ENCODE measurements around the gene ADGRB2.

The ADGRB2 gene

DNA sequence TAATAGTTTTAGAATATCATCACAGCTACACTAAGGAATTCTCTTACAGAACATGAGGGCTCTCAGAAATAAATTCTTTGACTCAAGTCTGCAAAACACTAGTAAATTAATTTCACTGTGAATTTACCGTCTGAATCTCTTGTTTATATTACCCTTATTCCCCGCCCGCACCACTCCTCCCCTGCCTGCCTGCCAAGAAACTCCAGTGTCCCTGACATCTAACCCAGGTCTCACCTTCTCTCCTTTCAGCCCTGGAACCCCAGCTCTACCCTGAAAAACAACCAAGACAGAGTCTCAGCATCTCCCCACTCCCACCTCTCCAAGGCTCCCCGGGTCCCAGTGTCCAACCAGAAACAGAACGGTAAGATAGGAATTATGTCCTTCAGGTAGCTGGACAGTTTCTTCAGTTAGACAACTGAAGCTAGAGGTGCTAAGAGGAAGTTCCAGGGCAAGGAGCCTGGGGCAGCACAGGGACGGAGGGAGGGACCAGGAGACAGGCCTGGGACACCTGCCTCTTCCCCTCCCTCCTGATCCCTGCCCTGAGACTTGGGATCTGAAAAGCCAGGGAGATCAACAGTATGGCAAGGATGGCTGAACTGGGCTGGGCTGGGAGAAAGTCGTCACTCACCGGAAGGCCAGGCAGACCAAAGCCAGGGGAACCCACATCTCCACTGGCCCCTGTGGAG lies 75.8 kb downstream of the ADGRB2 start:
- H3K9me3 ChIP-seq (ENCODE audit: severe bottlenecking): no peaks in the 10 kb centered on the region
- no peaks in the 10 kb centered on the region for H3K36me3 ChIP-seq
- TF ChIP-seq, protein P1, sequence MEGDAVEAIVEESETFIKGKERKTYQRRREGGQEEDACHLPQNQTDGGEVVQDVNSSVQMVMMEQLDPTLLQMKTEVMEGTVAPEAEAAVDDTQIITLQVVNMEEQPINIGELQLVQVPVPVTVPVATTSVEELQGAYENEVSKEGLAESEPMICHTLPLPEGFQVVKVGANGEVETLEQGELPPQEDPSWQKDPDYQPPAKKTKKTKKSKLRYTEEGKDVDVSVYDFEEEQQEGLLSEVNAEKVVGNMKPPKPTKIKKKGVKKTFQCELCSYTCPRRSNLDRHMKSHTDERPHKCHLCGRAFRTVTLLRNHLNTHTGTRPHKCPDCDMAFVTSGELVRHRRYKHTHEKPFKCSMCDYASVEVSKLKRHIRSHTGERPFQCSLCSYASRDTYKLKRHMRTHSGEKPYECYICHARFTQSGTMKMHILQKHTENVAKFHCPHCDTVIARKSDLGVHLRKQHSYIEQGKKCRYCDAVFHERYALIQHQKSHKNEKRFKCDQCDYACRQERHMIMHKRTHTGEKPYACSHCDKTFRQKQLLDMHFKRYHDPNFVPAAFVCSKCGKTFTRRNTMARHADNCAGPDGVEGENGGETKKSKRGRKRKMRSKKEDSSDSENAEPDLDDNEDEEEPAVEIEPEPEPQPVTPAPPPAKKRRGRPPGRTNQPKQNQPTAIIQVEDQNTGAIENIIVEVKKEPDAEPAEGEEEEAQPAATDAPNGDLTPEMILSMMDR (IDR thresholded peaks at IDR 0.05; ENCODE audit: low read depth, low read length): no peak
- H3K4me3 ChIP-seq (ENCODE audit: low read depth, low read length): no peak overlapping the region
- no peak for DNase-seq
- no peak overlapping the region for H3K27ac ChIP-seq
- H3K27me3 ChIP-seq (ENCODE audit: insufficient read depth, low read depth, severe bottlenecking): no peaks in the 10 kb centered on the region

DNA sequence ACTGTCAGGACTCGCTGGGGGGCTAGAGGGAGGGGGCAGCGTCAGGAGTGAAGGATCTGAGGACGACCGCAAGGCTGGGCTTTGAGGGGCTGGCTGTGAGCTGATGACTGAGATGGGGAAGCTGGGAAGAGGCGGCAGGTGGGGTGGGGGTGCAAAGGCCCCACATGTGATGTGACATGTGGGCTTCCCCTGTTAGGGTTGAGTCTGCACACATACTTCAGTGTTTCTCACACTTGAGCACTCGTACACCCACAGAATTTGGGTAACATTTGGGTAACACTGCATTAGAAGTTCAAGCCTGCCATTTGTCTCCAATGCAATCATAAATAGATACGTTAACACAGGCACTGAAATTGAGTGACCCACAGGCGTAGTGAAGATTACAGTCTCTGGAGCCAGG lies 76.5 kb downstream of the ADGRB2 start:
- no peaks in the 10 kb centered on the region for H3K9me3 ChIP-seq (ENCODE audit: severe bottlenecking)
- H3K27ac ChIP-seq: no peak overlapping the region
- no peaks in the 10 kb centered on the region for H3K27me3 ChIP-seq (ENCODE audit: insufficient read depth, low read depth, severe bottlenecking)
- TF ChIP-seq, protein P1 (IDR thresholded peaks at IDR 0.05; ENCODE audit: low read depth, low read length): no peak
- H3K4me3 ChIP-seq (ENCODE audit: low read depth, low read length): no peak overlapping the region
- no peak for DNase-seq
- H3K36me3 ChIP-seq: no peaks in the 10 kb centered on the region

DNA sequence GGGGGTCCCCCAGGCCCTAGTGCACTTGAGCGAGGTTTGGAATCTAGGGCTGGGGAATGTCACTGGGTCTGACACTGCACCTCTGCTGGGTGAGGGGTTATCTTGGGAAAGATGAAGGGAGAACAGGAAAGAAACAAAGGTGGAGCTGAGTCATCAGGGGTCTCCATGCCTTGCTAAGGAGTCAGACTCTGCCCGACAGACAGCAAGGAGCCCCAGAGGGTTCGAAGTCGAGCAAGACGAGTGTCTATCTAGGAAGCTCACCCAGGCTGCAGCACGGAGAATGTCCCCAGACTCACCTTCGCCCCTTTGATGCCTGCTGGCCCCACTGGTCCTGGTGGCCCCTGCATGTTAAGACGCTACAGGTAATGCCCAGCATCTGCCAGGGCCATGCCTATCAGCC lies 78.3 kb downstream of the ADGRB2 start:
- no peak for DNase-seq
- H3K36me3 ChIP-seq: no peaks in the 10 kb centered on the region
- no peaks in the 10 kb centered on the region for H3K27me3 ChIP-seq (ENCODE audit: insufficient read depth, low read depth, severe bottlenecking)
- no peak overlapping the region for H3K27ac ChIP-seq
- TF ChIP-seq, protein P1 (IDR thresholded peaks at IDR 0.05; ENCODE audit: low read depth, low read length): no peak
- no peaks in the 10 kb centered on the region for H3K9me3 ChIP-seq (ENCODE audit: severe bottlenecking)
- no peak overlapping the region for H3K4me3 ChIP-seq (ENCODE audit: low read depth, low read length)

DNA sequence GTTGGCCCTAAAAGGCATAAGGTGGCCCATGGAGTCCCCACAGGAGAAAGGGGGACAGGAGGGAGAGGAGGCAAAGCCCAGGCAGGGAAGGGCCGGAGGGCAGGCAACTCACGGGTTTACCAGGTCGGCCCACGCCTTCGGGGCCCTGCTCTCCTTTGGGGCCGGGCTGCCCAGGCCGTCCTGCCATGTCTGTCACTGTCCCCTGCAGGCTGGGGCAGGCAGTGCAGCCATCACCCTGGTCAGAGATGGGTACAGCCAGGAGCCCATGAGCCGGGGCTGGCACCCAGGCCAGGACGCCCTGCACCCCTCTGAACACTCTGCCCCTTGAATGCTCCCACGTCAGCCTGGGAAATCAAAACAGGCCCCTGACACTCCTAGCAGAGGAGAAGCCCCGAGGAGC lies 80.1 kb downstream of the ADGRB2 start:
- Histone ChIP-seq H3K9me3 (ENCODE audit: severe bottlenecking) (no peaks in the 10 kb centered on the region), H3K27me3 (ENCODE audit: insufficient read depth, low read depth, severe bottlenecking) (no peaks in the 10 kb centered on the region), H3K4me3 (ENCODE audit: low read depth, low read length) (no peak overlapping the region), H3K36me3 (no peaks in the 10 kb centered on the region), H3K27ac (no peak overlapping the region)
- DNase-seq: peak; percentile 52
- TF ChIP-seq, protein P1 (IDR thresholded peaks at IDR 0.05; ENCODE audit: low read depth, low read length): peak; percentile 77

DNA sequence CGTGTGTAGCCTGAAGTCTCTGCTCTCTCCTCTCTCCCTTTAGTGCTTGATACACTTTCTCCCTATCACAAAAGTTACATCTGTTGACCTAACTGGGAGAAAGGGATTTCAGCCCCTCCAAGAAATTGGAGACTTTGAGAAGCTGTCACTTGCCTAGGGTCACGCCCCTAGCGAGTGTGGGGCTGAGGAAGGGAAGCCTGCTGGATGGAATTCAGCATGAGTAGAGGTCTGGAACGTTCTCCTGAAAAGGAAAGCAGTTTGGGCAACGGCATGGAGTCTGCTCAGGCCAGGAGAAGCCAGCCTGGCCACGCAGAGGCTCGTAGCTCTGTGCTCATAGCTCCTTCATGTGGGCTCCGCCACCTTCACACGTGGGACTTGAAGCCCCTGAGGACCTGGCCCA lies 82.7 kb downstream of the ADGRB2 start:
- no peaks in the 10 kb centered on the region for H3K36me3 ChIP-seq
- TF ChIP-seq, protein P1 (IDR thresholded peaks at IDR 0.05; ENCODE audit: low read depth, low read length): no peak
- no peaks in the 10 kb centered on the region for H3K27me3 ChIP-seq (ENCODE audit: insufficient read depth, low read depth, severe bottlenecking)
- DNase-seq: no peak
- no peak overlapping the region for H3K4me3 ChIP-seq (ENCODE audit: low read depth, low read length)
- no peak overlapping the region for H3K27ac ChIP-seq
- H3K9me3 ChIP-seq (ENCODE audit: severe bottlenecking): no peaks in the 10 kb centered on the region

DNA sequence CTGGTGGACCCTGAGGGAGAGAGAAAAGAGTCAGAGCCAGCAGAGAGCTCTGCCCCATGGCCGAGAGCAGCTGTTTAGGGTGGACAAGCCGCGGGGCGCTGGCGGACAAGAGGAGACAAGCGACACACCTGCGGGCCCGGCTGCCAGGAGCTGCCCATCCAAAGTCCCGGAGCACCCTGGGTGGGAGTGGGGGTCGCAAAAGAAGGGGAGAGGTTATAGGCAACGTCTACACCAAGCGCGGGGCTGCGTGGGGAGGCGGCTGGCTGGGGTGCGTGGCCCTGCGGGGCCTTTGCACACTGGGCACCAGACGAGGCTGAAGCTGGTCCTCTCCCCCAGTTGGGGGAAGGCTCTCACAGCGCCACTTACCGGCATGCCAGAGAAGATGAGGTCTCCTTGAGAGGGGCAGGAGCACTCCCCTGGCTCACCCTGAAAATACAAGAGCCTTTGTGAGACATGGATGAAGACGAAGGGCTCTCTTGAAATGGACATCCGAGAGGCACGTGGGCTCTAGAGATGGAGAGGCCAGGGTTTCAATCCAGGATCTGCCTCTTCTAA lies 84.4 kb downstream of the ADGRB2 start:
- Histone ChIP-seq H3K36me3 (no peaks in the 10 kb centered on the region), H3K27me3 (ENCODE audit: insufficient read depth, low read depth, severe bottlenecking) (no peaks in the 10 kb centered on the region), H3K27ac (no peak overlapping the region), H3K4me3 (ENCODE audit: low read depth, low read length) (no peak overlapping the region), H3K9me3 (ENCODE audit: severe bottlenecking) (no peaks in the 10 kb centered on the region)
- no peak for DNase-seq
- TF ChIP-seq, protein P1 (IDR thresholded peaks at IDR 0.05; ENCODE audit: low read depth, low read length): no peak
